ENCODE results near the gene PRAC2. TPM values are rescaled to one million over a fixed set of nuclear protein-coding genes. Genes with fewer than 3 reads are reported as not detected.

Gene PRAC2
- total and polyA plus RNA-seq, 2 donors (not counting 1 experiment from before 2014, with no cell fraction given) = not detected

GRCh38 chr17:48749621-48750553, 26.9 kb downstream of the PRAC2 start:
- no peak overlapping the region for H3K4me2 ChIP-seq (ENCODE audit: extremely low read depth, insufficient read depth, low read length)
- H3K79me2 ChIP-seq (ENCODE audit: control insufficient read depth, insufficient read depth, low read length) = no peaks in the 10 kb centered on the region
- H3K9me3 ChIP-seq (ENCODE audit: control insufficient read depth, insufficient read depth, low read depth, low read length) = no peaks in the 10 kb centered on the region
- H2AFZ ChIP-seq (ENCODE audit: low read length) = no peak overlapping the region
- TF ChIP-seq CTCF (conservative IDR thresholded peaks at IDR 0.05 in 1 of 2, IDR thresholded peaks at IDR 0.05 in 1 of 2; ENCODE audit: low read depth in 1 of 2, low read length in 2 of 2) (no peak), EZH2 (IDR thresholded peaks at IDR 0.05; ENCODE audit: low read length, missing control alignments) (peak; percentile 77)
- H3K36me3 ChIP-seq (ENCODE audit: control insufficient read depth, insufficient read depth, low read length) = no peaks in the 10 kb centered on the region
- peaks cover 93% of the 10 kb centered on the region for H3K27me3 ChIP-seq (ENCODE audit: control insufficient read depth, insufficient read depth, low read length)
- H3K9ac ChIP-seq (ENCODE audit: insufficient read depth, low read length) = no peak overlapping the region
- no peak overlapping the region for H3K4me3 ChIP-seq (replicated peaks in 1 of 4; ENCODE audit: control extremely low read depth in 1 of 4, insufficient read depth in 1 of 4, low read depth in 3 of 4, low read length in 4 of 4)
- H3K4me1 ChIP-seq (ENCODE audit: control insufficient read depth, extremely low read depth, insufficient read depth, low read length) = peaks cover 6% of the 10 kb centered on the region
- no peaks in the 10 kb centered on the region for H4K20me1 ChIP-seq (ENCODE audit: control insufficient read depth, extremely low read depth, insufficient read depth, low read length)
- DNase-seq (ENCODE audit: low read depth in 2 of 2) = no peak
- no peak overlapping the region for H3K27ac ChIP-seq (ENCODE audit: insufficient read depth, low read length)

DNA sequence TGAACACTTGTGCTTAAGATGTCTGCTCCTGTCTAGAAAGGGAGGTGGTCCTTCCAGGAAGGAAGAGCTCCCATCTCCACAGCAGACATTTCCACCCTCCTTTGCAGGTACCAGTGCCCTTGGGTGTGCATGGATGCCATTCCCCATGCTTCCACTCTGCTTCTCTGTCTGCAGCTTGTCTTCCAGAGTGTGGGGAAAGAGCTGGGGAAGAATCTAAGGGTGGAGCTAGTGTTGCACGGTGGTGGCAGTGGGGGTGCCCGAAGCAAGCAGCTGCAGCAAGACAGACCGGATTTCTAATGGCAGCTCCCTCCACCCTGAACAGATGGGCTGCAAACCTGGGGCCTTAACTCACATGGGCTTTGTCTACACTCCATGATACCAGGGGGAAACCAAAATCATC, 28.2 kb downstream of the PRAC2 start:
- H3K4me1 ChIP-seq (ENCODE audit: control insufficient read depth, extremely low read depth, insufficient read depth, low read length) = peaks cover 6% of the 10 kb centered on the region
- no peaks in the 10 kb centered on the region for H3K36me3 ChIP-seq (ENCODE audit: control insufficient read depth, insufficient read depth, low read length)
- TF ChIP-seq CTCF (conservative IDR thresholded peaks at IDR 0.05 in 1 of 2, IDR thresholded peaks at IDR 0.05 in 1 of 2; ENCODE audit: low read depth in 1 of 2, low read length in 2 of 2) = no peak
- peak; percentile 59 for TF ChIP-seq EZH2 (IDR thresholded peaks at IDR 0.05; ENCODE audit: low read length, missing control alignments)
- H3K9me3 ChIP-seq (ENCODE audit: control insufficient read depth, insufficient read depth, low read depth, low read length) = no peaks in the 10 kb centered on the region
- no peak overlapping the region for H3K27ac ChIP-seq (ENCODE audit: insufficient read depth, low read length)
- H3K4me2 ChIP-seq (ENCODE audit: extremely low read depth, insufficient read depth, low read length) = no peak overlapping the region
- H3K4me3 ChIP-seq (replicated peaks in 1 of 4; ENCODE audit: control extremely low read depth in 1 of 4, insufficient read depth in 1 of 4, low read depth in 3 of 4, low read length in 4 of 4) = no peak overlapping the region
- peaks cover 90% of the 10 kb centered on the region for H3K27me3 ChIP-seq (ENCODE audit: control insufficient read depth, insufficient read depth, low read length)
- H3K9ac ChIP-seq (ENCODE audit: insufficient read depth, low read length) = no peak overlapping the region
- H2AFZ ChIP-seq (ENCODE audit: low read length) = no peak overlapping the region
- no peaks in the 10 kb centered on the region for H4K20me1 ChIP-seq (ENCODE audit: control insufficient read depth, extremely low read depth, insufficient read depth, low read length)
- no peak for DNase-seq (ENCODE audit: low read depth in 2 of 2)
- no peaks in the 10 kb centered on the region for H3K79me2 ChIP-seq (ENCODE audit: control insufficient read depth, insufficient read depth, low read length)

DNA sequence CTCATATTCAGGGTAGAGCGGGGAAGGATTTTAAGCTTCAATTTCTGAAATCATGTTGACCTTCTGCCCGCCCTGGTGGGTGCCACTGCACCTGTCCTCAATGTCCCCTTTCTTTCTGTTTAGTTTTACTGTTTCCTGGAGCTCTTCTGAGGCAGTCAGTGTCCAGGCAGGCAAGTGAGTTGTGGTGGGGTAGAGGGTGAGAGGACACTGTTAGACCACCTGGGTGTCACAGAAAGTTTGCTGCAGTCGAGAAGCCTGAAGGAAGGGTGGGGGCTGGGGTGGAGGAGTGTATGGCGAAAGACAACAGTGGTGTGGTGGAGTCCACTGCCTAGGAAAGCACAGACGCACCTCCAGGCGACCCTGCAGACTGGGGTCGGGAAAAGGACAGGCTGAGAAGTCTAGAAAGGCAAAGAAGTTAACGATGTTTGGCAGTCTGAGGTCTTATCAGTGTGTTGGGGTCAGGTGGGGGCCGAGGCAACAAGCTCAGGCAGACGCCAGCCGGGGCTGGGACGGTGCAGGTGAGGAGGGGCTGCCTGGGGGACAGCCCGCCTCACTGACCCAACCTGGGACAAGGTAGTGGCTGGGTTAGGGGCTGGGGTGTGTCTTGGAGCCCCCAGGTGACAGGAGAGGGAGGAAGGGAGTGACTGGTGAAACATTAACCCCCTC, 28.9 kb downstream of the PRAC2 start:
- H2AFZ ChIP-seq (ENCODE audit: low read length) = no peak overlapping the region
- peaks cover 83% of the 10 kb centered on the region for H3K27me3 ChIP-seq (ENCODE audit: control insufficient read depth, insufficient read depth, low read length)
- H4K20me1 ChIP-seq (ENCODE audit: control insufficient read depth, extremely low read depth, insufficient read depth, low read length) = no peaks in the 10 kb centered on the region
- H3K36me3 ChIP-seq (ENCODE audit: control insufficient read depth, insufficient read depth, low read length) = no peaks in the 10 kb centered on the region
- H3K4me2 ChIP-seq (ENCODE audit: extremely low read depth, insufficient read depth, low read length) = no peak overlapping the region
- no peak overlapping the region for H3K9ac ChIP-seq (ENCODE audit: insufficient read depth, low read length)
- H3K4me1 ChIP-seq (ENCODE audit: control insufficient read depth, extremely low read depth, insufficient read depth, low read length) = peaks cover 6% of the 10 kb centered on the region
- no peak for DNase-seq (ENCODE audit: low read depth in 2 of 2)
- TF ChIP-seq CTCF (conservative IDR thresholded peaks at IDR 0.05 in 1 of 2, IDR thresholded peaks at IDR 0.05 in 1 of 2; ENCODE audit: low read depth in 1 of 2, low read length in 2 of 2) (no peak), EZH2 (IDR thresholded peaks at IDR 0.05; ENCODE audit: low read length, missing control alignments) (no peak)
- no peaks in the 10 kb centered on the region for H3K9me3 ChIP-seq (ENCODE audit: control insufficient read depth, insufficient read depth, low read depth, low read length)
- H3K79me2 ChIP-seq (ENCODE audit: control insufficient read depth, insufficient read depth, low read length) = no peaks in the 10 kb centered on the region
- no peak overlapping the region for H3K4me3 ChIP-seq (replicated peaks in 1 of 4; ENCODE audit: control extremely low read depth in 1 of 4, insufficient read depth in 1 of 4, low read depth in 3 of 4, low read length in 4 of 4)
- no peak overlapping the region for H3K27ac ChIP-seq (ENCODE audit: insufficient read depth, low read length)

Data from fibroblast of lung (primary cell).